Hepatocyte (in vitro differentiated cells): ENCODE data around the gene LRRC31. TPM values are rescaled to one million over a fixed set of nuclear protein-coding genes. Genes with fewer than 3 reads are reported as not detected.

Experiments used
- DNase-seq: peaks from one replicate; pipeline ENCODE4 v3.0.0-alpha.2; 2016; ENCODE audit warnings: low spot score
- H2AFZ ChIP-seq: fragments of 200-600 bp; sonication (generic); 2 replicates; pipeline ENCODE4 v1.6.0; 2016; ENCODE audit warnings: antibody characterized with exemption, mild to moderate bottlenecking
- H3K27ac ChIP-seq: fragments of 200-600 bp; sonication (generic); 2 replicates; pipeline ENCODE4 v1.5.1; 2016; ENCODE audit warnings: mild to moderate bottlenecking
- H3K27me3 ChIP-seq: fragments of 200-600 bp; sonication (generic); 2 replicates; pipeline ENCODE4 v1.6.1; 2016
- H3K36me3 ChIP-seq: fragments of 200-600 bp; sonication (generic); replicated peaks from 2 replicates; pipeline ENCODE4 v1.5.1; 2016; ENCODE audit warnings: low read depth; ENCODE audit not compliant: insufficient read depth
- H3K4me1 ChIP-seq: fragments of 200-600 bp; sonication (generic); 2 replicates; pipeline ENCODE4 v1.5.1; 2016; ENCODE audit warnings: mild to moderate bottlenecking, moderate library complexity; ENCODE audit not compliant: insufficient read depth
- H3K4me2 ChIP-seq: fragments of 200-600 bp; sonication (generic); 2 replicates; pipeline ENCODE4 v1.6.0; 2016
- H3K4me3 ChIP-seq: fragments of 200-600 bp; sonication (generic); 2 replicates; pipeline ENCODE4 v1.5.1; 2016; ENCODE audit warnings: mild to moderate bottlenecking
- H3K79me2 ChIP-seq: fragments of 200-600 bp; sonication (generic); 2 replicates; pipeline ENCODE4 v1.6.0; 2017; ENCODE audit warnings: mild to moderate bottlenecking
- H3K9me2 ChIP-seq: fragments of 200-600 bp; sonication (generic); replicated peaks from 2 replicates; pipeline ENCODE4 v1.6.0; 2017; ENCODE audit warnings: mild to moderate bottlenecking; ENCODE audit not compliant: insufficient read depth
- H3K9me3 ChIP-seq: fragments of 200-600 bp; sonication (generic); 2 replicates; pipeline ENCODE4 v1.5.1; 2016; ENCODE audit warnings: low read depth, mild to moderate bottlenecking
- H4K20me1 ChIP-seq: fragments of 200-600 bp; sonication (generic); 2 replicates; pipeline ENCODE4 v1.6.0; 2016; ENCODE audit warnings: mild to moderate bottlenecking; ENCODE audit not compliant: insufficient read depth, poor library complexity, severe bottlenecking
- EZH2 ChIP-seq: fragments of 200-600 bp; sonication (generic); IDR thresholded peaks from 2 replicates; pipeline ENCODE4 v1.6.1; 2016; ENCODE audit warnings: antibody characterized with exemption, mild to moderate bottlenecking, borderline replicate concordance
- EZH2phosphoT487 ChIP-seq: fragments of 200-600 bp; sonication (generic); IDR thresholded peaks from one replicate; pipeline ENCODE4 v1.6.1; 2018; ENCODE audit warnings: antibody characterized with exemption, mild to moderate bottlenecking, low read depth, moderate library complexity; ENCODE audit not compliant: unreplicated experiment, severe bottlenecking
- WGBS: methylation state at CpG from one replicate; pipeline ENCODE4 v1.1.6; 2016; ENCODE audit warnings: low lambda C conversion rate; ENCODE audit errors: missing lambda C conversion rate; 5-methylcytosine and 5-hydroxymethylcytosine counted together
- polyA plus RNA-seq: library from polyadenylated mRNA; unstranded; fragments of >200 nt; fragmentation: Nextera tagmentation; extraction: Ambion mirVana; gene quantifications from 2 replicates; pipeline ENCODE4 v1.2.1, GENCODE V29; 2016
- total RNA-seq: library from RNA; depleted of rRNA; stranded (reverse); fragments of >200 nt; gene quantifications from 2 replicates; pipeline ENCODE4 v1.2.3, GENCODE V29; 2014
- TF ChIP-seq, protein P1 (sequence below): fragments of 200-600 bp; sonication (generic); IDR thresholded peaks from 2 replicates; pipeline ENCODE4 v1.5.1; 2016; ENCODE audit warnings: antibody characterized with exemption, mild to moderate bottlenecking; ENCODE audit not compliant: poor library complexity

The LRRC31 gene
- total and polyA plus RNA-seq, 2 experiments from 2014 or later: 1.4 to 6.1 TPM

DNA sequence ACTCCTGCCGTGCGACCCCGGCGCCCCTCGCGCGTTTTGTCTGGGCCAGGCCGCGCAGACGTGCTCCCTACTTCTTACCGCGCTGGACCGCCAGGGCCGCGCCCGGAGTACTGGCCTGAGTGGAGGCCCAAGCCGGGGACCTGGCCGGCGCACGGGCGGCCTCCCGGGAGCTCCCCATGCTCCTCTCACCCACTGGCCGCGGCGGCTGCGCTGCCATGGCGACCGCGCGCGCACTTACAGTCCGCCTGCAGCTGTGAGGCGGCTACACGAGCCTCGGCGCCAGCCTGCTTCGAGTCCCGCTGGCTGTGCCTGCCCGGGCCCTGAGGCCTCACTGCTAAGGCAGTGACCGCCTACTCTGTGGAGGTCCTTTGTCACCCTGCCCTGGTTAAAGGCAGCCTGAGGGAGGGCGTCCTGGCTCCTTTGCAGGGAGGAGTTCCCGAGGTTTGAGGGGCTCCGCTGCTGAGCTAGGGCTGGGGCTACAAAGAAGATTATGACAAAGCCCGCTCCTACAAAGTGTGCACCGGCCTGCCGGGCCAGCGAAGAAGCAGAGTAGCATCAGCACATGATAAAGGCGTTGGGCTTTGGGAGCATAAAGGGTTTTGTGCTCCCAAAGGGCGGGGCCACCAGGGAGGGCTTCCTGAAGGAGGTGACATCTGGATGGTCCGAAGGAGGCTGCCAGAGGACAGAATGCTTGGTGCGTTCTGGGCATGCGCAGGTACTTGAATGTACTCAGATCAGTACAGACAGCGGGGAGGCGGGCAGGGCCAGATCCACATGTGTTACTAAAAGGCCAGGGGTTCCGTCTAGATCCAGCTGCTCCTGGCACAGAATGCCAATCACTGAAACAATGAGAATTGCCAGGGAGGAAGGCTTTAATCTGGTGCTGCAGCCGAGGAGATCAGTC is 57.2 kb downstream of the LRRC31 start, which contains the start of the genes LRRC34 and LRRIQ4:
Gene LRRC34 (minus strand): TSS at position 573 of the 904 bp plus-strand sequence. CDS start 356 bp downstream, at position 217.
Gene LRRIQ4 (plus strand): TSS at position 539 of the 904 bp plus-strand sequence. CDS start 9,052 bp downstream, outside the sequence.
- Histone ChIP-seq H3K9me2 (no peaks in the 10 kb centered on the region), H3K79me2 (no peaks in the 10 kb centered on the region), H3K36me3 (no peaks in the 10 kb centered on the region), H3K9me3 (peaks cover 10% of the 10 kb centered on the region), H3K4me3 (peak within 1 kb of the TSS; percentile 38), H3K27me3 (no peaks in the 10 kb centered on the region), H3K4me1 (peaks cover 7% of the 10 kb centered on the region), H3K4me2 (peak within 1 kb of the TSS; percentile 93), H4K20me1 (no peaks in the 10 kb centered on the region), H3K27ac (peak within 1 kb of the TSS; percentile 71), H2AFZ (peak within 1 kb of the TSS; percentile 96)
- 19% methylated on average over 55 of the region's 56 CpGs for WGBS
- TF ChIP-seq EZH2: no peak
- TF ChIP-seq, protein P1, sequence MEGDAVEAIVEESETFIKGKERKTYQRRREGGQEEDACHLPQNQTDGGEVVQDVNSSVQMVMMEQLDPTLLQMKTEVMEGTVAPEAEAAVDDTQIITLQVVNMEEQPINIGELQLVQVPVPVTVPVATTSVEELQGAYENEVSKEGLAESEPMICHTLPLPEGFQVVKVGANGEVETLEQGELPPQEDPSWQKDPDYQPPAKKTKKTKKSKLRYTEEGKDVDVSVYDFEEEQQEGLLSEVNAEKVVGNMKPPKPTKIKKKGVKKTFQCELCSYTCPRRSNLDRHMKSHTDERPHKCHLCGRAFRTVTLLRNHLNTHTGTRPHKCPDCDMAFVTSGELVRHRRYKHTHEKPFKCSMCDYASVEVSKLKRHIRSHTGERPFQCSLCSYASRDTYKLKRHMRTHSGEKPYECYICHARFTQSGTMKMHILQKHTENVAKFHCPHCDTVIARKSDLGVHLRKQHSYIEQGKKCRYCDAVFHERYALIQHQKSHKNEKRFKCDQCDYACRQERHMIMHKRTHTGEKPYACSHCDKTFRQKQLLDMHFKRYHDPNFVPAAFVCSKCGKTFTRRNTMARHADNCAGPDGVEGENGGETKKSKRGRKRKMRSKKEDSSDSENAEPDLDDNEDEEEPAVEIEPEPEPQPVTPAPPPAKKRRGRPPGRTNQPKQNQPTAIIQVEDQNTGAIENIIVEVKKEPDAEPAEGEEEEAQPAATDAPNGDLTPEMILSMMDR: no peak
- no peak for TF ChIP-seq EZH2phosphoT487
- DNase-seq: peak; percentile 82

DNA sequence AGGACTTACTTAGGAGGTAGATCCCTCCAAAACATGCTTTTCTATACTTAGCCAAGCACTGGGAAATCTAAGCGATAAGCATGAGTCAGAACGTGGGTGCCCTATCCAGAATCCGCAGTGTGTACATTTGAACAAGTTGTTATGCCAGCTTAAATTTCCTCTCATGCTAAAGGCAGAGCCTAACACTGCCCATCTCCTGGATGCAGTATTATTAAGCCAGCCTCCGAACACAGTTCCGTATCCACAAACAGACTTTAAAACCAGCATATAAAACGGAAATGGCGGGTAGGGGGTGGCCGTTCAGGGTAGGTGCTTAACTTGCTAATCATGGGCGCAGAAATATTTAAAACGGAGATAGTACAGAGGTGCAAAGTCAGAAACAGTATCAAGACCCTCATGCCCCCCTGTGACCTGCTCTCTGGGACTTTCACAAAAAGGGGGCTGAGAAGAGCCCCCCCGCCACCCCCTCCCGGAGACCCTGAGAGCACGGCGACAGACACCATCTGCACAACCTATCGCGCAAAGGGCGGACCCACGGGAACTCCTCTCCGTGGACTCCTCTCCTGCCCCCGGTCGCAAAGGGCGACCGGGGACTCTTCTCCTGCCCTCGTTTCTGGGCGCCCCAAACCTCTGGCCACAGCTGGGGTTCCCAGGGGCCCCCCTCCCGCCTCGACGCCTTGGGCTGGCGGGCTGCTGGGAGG is 58.0 kb downstream of the LRRC31 start:
- Histone ChIP-seq H4K20me1 (no peaks in the 10 kb centered on the region), H2AFZ (peak overlapping the region; percentile 96)
- peak; percentile 30 for DNase-seq

DNA sequence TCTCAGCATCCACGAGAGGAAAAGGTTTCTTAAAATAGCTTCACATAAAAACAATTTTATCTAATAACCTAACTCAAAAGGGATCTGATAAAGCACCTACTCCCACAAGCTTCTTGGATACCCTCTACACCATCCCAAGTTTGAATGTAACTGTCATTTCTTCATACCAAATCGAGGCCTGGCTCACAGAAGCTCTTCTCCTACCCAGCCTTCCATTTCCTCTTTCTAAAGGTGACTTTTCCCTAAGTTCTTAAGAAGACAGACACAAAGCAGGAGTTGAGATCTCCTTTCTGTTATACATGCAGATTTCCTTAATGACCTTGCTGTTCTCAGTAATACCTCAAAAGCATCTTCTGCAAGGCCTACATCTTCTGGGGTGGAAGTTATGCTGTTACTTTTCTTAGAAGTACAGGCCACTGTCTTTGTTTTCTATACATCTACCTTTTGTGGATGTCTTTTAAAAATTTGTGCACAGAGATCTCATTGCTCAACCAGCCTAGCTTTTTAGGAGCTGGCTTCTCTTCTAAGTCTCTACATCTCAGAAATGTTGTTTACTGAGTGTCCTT is 60.4 kb downstream of the LRRC31 start:
- Histone ChIP-seq H3K27ac (no peak overlapping the region), H2AFZ (no peak overlapping the region), H3K9me2 (no peaks in the 10 kb centered on the region), H3K9me3 (no peaks in the 10 kb centered on the region), H3K4me2 (no peak overlapping the region), H3K79me2 (no peaks in the 10 kb centered on the region), H3K4me3 (no peak overlapping the region), H3K27me3 (no peaks in the 10 kb centered on the region), H4K20me1 (no peaks in the 10 kb centered on the region), H3K36me3 (no peaks in the 10 kb centered on the region), H3K4me1 (peaks cover 7% of the 10 kb centered on the region)
- WGBS: 61% methylated on average over 2 of the region's 2 CpGs
- no peak for TF ChIP-seq EZH2
- TF ChIP-seq, protein P1: no peak
- TF ChIP-seq EZH2phosphoT487: no peak
- no peak for DNase-seq

More for the DNA sequence above, 58.0 kb downstream of the LRRC31 start:
- 18% methylated on average over 27 of the region's 29 CpGs for whole genome bisulfite sequencing
- H3K27ac ChIP-seq: peak overlapping the region; percentile 71
- H3K9me2 ChIP-seq: no peaks in the 10 kb centered on the region
- no peaks in the 10 kb centered on the region for H3K36me3 ChIP-seq
- H3K79me2 ChIP-seq: no peaks in the 10 kb centered on the region
- H3K4me3 ChIP-seq: peak overlapping the region; percentile 38
- peaks cover 7% of the 10 kb centered on the region for H3K4me1 ChIP-seq
- no peaks in the 10 kb centered on the region for H3K27me3 ChIP-seq
- peak overlapping the region; percentile 93 for H3K4me2 ChIP-seq
- TF ChIP-seq, protein P1: no peak
- TF ChIP-seq EZH2 (no peak), EZH2phosphoT487 (no peak)
- peaks cover 10% of the 10 kb centered on the region for H3K9me3 ChIP-seq
